ENCODE results near the gene NRXN3. TPM values are rescaled to one million over a fixed set of nuclear protein-coding genes. Genes with fewer than 3 reads are reported as not detected.
"Not testable (repeated sequence)": the region's sequence is repeated elsewhere in the genome, so short reads cannot be mapped to it uniquely, and the experiment has no call there.

The NRXN3 gene
- total RNA-seq, 1 donor from 2014 or later = 38.1 TPM

GRCh38 chr14:79732911-79733655 lies 1562.9 kb downstream of the NRXN3 start:
- DNase-seq (ENCODE audit: low spot score) = no peak
- intact Hi-C loops (cut with DNase I) = no loop called here

GRCh38 chr14:79734151-79734550 lies 1564.0 kb downstream of the NRXN3 start:
- intact Hi-C loops (cut with DNase I) = no loop called here
- ATAC-seq (no peak), DNase-seq (ENCODE audit: low spot score) (no peak)

More at GRCh38 chr14:79732911-79733655, 1562.9 kb downstream of the NRXN3 start:
- ATAC-seq = no peak

GRCh38 chr14:79734656-79735055 lies 1564.5 kb downstream of the NRXN3 start:
- ATAC-seq (no peak), DNase-seq (ENCODE audit: low spot score) (no peak)
- intact Hi-C loops (cut with DNase I) = no loop called here

DNA sequence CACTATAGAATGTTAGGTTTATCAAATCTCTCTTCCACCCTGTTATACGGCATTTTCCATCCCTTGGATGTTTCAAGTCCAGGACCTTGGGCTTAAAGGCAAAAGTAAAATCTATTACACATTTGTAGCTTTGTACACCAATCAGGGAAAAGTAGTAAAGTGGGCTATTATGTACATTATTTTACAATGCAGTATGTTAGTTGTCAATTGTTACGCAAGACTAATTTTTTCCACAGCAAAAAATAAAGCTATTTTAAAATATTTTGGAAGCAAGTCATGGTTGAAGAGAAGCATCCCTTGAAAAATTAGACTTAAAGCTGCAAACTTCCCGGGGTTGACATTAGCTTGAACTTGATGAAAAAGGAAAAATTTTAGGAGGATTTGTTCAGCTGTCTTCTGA lies 1564.9 kb downstream of the NRXN3 start:
- DNase-seq (ENCODE audit: low spot score) = no peak
- intact Hi-C loops (cut with DNase I) = no loop called here
- no peak for ATAC-seq

GRCh38 chr14:79740066-79740601 lies 1570.0 kb downstream of the NRXN3 start:
- intact Hi-C loops (cut with DNase I) = loop anchor here (10.0 kb wide), 1 partner anchor 1725 kb away; no protein-coding TSS in a partner anchor
- ATAC-seq = no peak

DNA sequence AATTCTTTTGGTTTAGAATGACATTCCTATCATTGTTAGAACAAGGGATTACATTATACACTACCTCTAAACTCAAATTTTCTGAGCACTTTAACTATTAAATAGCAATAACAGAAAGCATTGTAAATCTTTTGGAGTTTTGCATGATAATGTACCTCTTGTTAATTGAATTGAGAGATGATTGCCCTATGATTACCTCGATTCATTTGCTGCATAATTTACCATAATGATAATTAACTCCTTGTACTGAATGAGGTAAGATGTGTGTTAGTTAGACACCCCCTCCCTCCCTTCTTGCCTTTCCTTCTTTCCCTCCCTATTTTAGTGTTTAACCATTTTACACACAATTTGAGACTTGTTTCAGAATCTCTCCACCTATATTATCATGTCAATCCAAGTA lies 1572.0 kb downstream of the NRXN3 start:
- intact Hi-C loops (cut with DNase I) = loop anchor here (10.0 kb wide), 1 partner anchor 1723 kb away; no protein-coding TSS in a partner anchor
- no peak for ATAC-seq
- no peak for DNase-seq (ENCODE audit: low spot score)

More at GRCh38 chr14:79740066-79740601, 1570.0 kb downstream of the NRXN3 start:
- no peak for DNase-seq (ENCODE audit: low spot score)

- ATAC-seq = no peak
- intact Hi-C loops (cut with DNase I) = loop anchor here (10.0 kb wide), 1 partner anchor 1720 kb away; no protein-coding TSS in a partner anchor
- DNase-seq (ENCODE audit: low spot score) = no peak
Observed at GRCh38 chr14:79745046-79745445, 1574.9 kb downstream of the NRXN3 start.

- no peak for ATAC-seq
- intact Hi-C loops (cut with DNase I) = loop anchor here (10.0 kb wide), 1 partner anchor 1716 kb away; no protein-coding TSS in a partner anchor
- DNase-seq (ENCODE audit: low spot score) = no peak
Observed at GRCh38 chr14:79749065-79749464, 1578.9 kb downstream of the NRXN3 start.

DNA sequence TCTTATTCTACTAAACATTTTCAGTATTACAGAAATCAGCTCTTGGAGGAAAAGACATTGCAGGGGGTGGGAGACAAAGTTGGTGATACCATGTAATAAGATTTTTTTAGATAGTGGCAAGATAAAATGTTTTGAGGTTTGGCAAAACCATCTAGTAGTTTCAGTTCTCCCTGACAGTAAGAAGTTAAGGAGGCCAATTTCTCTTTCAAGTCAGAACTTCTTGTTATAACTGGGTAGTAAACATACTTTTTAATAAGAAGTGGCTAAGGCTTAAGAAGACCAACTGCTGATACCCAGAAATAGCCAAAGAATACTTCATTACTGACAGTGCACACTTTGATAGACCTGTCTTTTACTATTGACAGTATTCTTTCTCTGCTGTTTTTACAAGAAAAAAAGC lies 1588.8 kb downstream of the NRXN3 start:
- intact Hi-C loops (cut with DNase I) = no loop called here
- no peak for DNase-seq (ENCODE audit: low spot score)
- ATAC-seq = no peak

DNA sequence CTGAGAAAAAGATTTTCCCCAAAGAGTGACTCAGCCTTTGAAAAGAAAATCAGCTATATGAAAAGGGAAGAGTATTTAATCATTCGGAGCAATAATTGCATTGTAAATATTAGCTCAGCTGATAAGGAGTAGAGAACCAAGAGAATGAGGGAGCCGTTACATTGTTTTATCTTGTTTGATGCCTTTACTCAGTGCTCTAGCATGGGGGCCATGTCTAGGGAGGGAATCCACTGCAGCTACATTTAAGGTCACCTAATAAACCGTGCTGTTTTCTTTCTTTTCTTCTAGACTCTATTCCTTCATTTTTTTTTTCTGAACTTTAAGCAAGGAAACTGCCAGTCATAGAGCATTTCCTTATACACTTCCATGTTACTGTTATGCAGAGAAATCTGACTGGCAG lies 1594.2 kb downstream of the NRXN3 start:
- intact Hi-C loops (cut with DNase I) = no loop called here
- DNase-seq (ENCODE audit: low spot score) (no peak), ATAC-seq (no peak)

DNA sequence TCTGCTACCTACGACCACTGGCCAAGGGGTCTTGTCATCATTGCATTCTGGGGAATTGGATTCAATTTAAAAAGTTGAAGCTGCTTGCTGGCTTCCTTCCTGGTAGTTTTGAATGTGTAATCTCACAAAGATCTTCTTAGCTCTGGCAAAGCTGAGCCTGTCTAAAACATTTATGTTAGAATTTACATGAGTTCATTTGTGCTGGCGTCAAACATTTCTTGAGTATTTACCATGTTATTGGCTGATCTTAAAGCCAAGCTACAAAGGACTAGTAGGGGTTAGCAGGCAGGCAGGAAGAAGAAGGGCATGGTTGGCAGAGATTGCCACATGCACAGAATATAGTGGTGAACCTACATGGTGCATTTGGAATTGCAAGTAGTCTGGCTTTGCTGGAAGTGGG lies 1596.3 kb downstream of the NRXN3 start:
- no peak for ATAC-seq
- intact Hi-C loops (cut with DNase I) = no loop called here
- no peak for DNase-seq (ENCODE audit: low spot score)

GRCh38 chr14:79767251-79767650 lies 1597.1 kb downstream of the NRXN3 start:
- DNase-seq (ENCODE audit: low spot score) (no peak), ATAC-seq (no peak)
- intact Hi-C loops (cut with DNase I) = no loop called here

DNA sequence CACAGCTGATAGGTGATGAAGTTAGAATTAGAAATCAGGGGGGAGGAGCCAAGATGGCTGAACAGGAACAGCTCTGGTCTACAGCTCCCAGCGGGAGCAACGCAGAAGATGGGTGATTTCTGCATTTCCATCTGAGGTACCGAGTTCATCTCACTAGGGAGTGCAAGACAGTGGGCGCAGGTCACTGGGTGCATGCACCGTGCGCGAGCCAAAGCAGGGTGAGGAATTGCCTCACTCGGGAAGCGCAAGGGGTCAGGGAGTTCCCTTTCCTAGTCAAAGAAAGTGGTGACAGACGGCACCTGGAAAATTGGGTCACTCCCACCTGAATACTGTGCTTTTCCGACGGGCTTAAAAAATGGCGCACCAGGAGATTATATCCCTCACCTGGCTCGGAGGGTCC lies 1597.5 kb downstream of the NRXN3 start:
- DNase-seq (ENCODE audit: low spot score); ATAC-seq; intact Hi-C loops (cut with DNase I): not testable (repeated sequence)

DNA sequence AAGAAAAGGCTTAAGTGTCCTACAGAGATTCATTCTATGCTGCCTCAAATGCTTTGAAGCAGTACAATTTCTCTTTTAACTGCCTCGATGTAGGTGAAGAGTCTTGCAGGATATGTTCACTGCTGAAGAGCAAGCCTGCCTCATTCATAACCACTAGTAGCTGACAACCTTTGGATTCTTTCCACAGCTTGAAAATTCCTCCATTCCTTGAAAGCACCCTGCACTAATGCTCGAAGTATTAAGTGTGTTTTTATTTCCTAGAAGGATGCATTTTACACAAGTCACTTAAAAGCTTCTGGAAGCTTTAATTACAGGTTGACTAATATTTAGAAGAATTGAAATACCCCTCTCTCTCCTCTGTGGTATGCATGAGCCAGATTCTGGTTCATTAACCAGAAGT lies 1611.7 kb downstream of the NRXN3 start:
- no peak for DNase-seq (ENCODE audit: low spot score)
- no peak for ATAC-seq
- intact Hi-C loops (cut with DNase I) = no loop called here

GRCh38 chr14:79783041-79783440 lies 1612.9 kb downstream of the NRXN3 start:
- ATAC-seq (no peak), DNase-seq (ENCODE audit: low spot score) (no peak)
- intact Hi-C loops (cut with DNase I) = no loop called here

DNA sequence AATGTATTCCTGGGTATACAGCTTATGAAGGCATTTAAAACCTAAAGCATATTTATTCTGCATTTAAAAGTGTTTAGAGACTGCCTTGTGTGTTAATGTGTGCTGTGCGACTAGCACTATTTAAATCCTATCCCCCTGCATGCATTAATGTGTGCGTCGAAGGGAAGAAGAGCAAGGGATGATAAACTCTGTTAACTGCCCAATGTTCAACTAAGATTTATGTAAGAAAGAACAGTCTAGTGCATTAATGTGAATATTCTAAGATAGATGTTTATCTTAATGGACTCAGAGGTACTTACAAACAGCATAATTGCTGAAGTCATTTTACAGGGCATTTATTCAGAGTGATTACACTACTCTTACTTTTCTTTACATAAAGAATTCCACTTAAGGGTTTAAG lies 1616.3 kb downstream of the NRXN3 start:
- intact Hi-C loops (cut with DNase I) = no loop called here
- ATAC-seq (no peak), DNase-seq (ENCODE audit: low spot score) (no peak)

GRCh38 chr14:79788346-79788745 lies 1618.2 kb downstream of the NRXN3 start:
- DNase-seq (ENCODE audit: low spot score) (no peak), ATAC-seq (no peak)
- intact Hi-C loops (cut with DNase I) = no loop called here

- no peak for ATAC-seq
- no peak for DNase-seq (ENCODE audit: low spot score)
- intact Hi-C loops (cut with DNase I) = no loop called here
Observed at GRCh38 chr14:79791055-79791732, 1621.0 kb downstream of the NRXN3 start.

DNA sequence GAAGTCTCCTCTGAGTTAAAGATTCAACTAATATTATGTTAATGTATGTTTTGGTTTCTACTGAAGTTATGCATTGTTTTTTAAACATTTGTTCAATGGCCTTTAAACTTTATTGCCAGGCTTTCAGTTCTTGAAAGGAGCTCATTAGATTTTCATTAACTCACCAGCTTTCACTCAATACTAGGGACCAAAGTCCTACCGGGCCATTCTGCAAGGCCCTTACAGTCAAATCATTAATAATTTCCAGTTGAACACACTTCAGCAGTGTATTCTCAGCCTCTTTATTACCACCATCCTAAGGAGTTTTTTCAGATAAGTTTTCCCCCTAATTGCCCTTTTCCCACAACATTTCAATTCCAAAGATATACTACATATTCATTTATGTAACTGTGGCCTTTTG lies 1631.9 kb downstream of the NRXN3 start:
- intact Hi-C loops (cut with DNase I) = no loop called here
- no peak for ATAC-seq
- no peak for DNase-seq (ENCODE audit: low spot score)

- DNase-seq (ENCODE audit: low spot score) (no peak), ATAC-seq (no peak)
- intact Hi-C loops (cut with DNase I) = no loop called here
Observed at GRCh38 chr14:79805636-79806035, 1635.5 kb downstream of the NRXN3 start.

Data from sciatic nerve (tissue), 2 donors.